Measurements from ENCODE around the gene POU2AF2. TPM values are rescaled to one million over a fixed set of nuclear protein-coding genes. Genes with fewer than 3 reads are reported as not detected.
"Not testable (repeated sequence)": the region's sequence is repeated elsewhere in the genome, so short reads cannot be mapped to it uniquely, and the experiment has no call there.

Gene POU2AF2
- total and polyA plus RNA-seq, 2 of the 8 experiments (the other 6 are each of a cell fraction or from before 2014, with no cell fraction given), result not detected

- peak overlapping the region in 2 of 4 experiments; percentile 18 to 28; a peak in 3 of 8 replicates for H3K4me3 ChIP-seq (ENCODE audit: extremely low read depth in 1 of 4, insufficient read depth in 2 of 4, low read depth in 3 of 4, low read length in 4 of 4)
- WGBS, 2 experiments (ENCODE audit: extremely low coverage in 1 of 2, insufficient coverage in 1 of 2, insufficient read length in 1 of 2, insufficient replicate concordance in 2 of 2, low coverage in 1 of 2, low lambda C conversion rate in 2 of 2, missing lambda C conversion rate in 1 of 2), result 53% methylated on average over 29 of the region's 39 CpGs; no CpG with 5 or more reads in 1 of the 2 experiments
- H4K8ac ChIP-seq (ENCODE audit: extremely low read depth, insufficient read depth, low read length); H2BK120ac ChIP-seq (replicated peaks; ENCODE audit: low read depth, low read length); H3K23ac ChIP-seq (ENCODE audit: insufficient read length); H2BK5ac ChIP-seq (ENCODE audit: low read depth, low read length); FAIRE-seq; H4K91ac ChIP-seq (replicated peaks; ENCODE audit: insufficient read length, low read length); H3K18ac ChIP-seq (ENCODE audit: extremely low read depth, low read length); H3K79me1 ChIP-seq (ENCODE audit: low read depth, low read length); H3K9me3 ChIP-seq (ENCODE audit: insufficient read depth in 2 of 2, low read depth in 1 of 2, low read length in 1 of 2); H3K27ac ChIP-seq (ENCODE audit: low read depth, low read length); H2BK20ac ChIP-seq (ENCODE audit: low read length); H3K14ac ChIP-seq (ENCODE audit: insufficient read length); H2AFZ ChIP-seq (ENCODE audit: low read length); H3K9ac ChIP-seq (replicated peaks in 1 of 4; ENCODE audit: extremely low read depth in 1 of 4, low read depth in 3 of 4, low read length in 3 of 4); H3K56ac ChIP-seq (replicated peaks; ENCODE audit: insufficient read length, low read depth, low read length); POLR2A ChIA-PET (ENCODE audit: partially characterized antibody); H3K27me3 ChIP-seq (replicated peaks in 1 of 4; ENCODE audit: control insufficient read depth in 3 of 4, extremely low read depth in 1 of 4, insufficient read depth in 3 of 4, low read length in 3 of 4); H2BK15ac ChIP-seq (ENCODE audit: low read length); H3K36me3 ChIP-seq (ENCODE audit: control insufficient read depth in 2 of 4, insufficient read depth in 4 of 4, low read length in 3 of 4); H2BK12ac ChIP-seq (ENCODE audit: low read depth, low read length); DNase-seq (ENCODE audit: low read depth in 1 of 2, low spot score in 2 of 2); H3K4me1 ChIP-seq (replicated peaks in 1 of 4; ENCODE audit: control insufficient read depth in 3 of 4, insufficient read depth in 4 of 4, low read length in 3 of 4); H3K4ac ChIP-seq (replicated peaks; ENCODE audit: insufficient read length, low read depth, low read length); H4K20me1 ChIP-seq (replicated peaks in 1 of 2; ENCODE audit: control insufficient read depth in 1 of 2, insufficient read depth in 2 of 2, low read length in 2 of 2); H3K79me2 ChIP-seq (ENCODE audit: control insufficient read depth in 1 of 2, insufficient read depth in 2 of 2, low read length in 2 of 2); H4K5ac ChIP-seq (ENCODE audit: insufficient read length, low read depth, low read length); H2AK5ac ChIP-seq (ENCODE audit: low read depth, low read length); H3K23me2 ChIP-seq (ENCODE audit: low read depth, low read length): not testable (repeated sequence)
- CTCF ChIA-PET (ENCODE audit: partially characterized antibody), result interaction anchor here (0.7 to 3.1 kb wide), 7 partner anchors 8 to 207 kb away, joined by 3 to 25 read pairs (median 4); no protein-coding TSS in a partner anchor
- H3K4me2 ChIP-seq (ENCODE audit: insufficient read depth in 1 of 2, low read depth in 2 of 2, low read length in 2 of 2), result peak overlapping the region; percentile 21 to 53; a peak in 1 of 4 replicates
These were observed 23.6 kb upstream of the POU2AF2 start for GRCh38 chr11:111221936-111222335.

GRCh38 chr11:111222821-111223455, 22.6 kb upstream of the POU2AF2 start:
- H3K27me3 ChIP-seq (replicated peaks in 1 of 4; ENCODE audit: control insufficient read depth in 3 of 4, extremely low read depth in 1 of 4, insufficient read depth in 3 of 4, low read length in 3 of 4); H3K56ac ChIP-seq (replicated peaks; ENCODE audit: insufficient read length, low read depth, low read length); H2BK12ac ChIP-seq (ENCODE audit: low read depth, low read length); H2BK20ac ChIP-seq (ENCODE audit: low read length); H3K14ac ChIP-seq (ENCODE audit: insufficient read length); H3K9ac ChIP-seq (replicated peaks in 1 of 4; ENCODE audit: extremely low read depth in 1 of 4, low read depth in 3 of 4, low read length in 3 of 4); H2BK15ac ChIP-seq (ENCODE audit: low read length); H4K5ac ChIP-seq (ENCODE audit: insufficient read length, low read depth, low read length); FAIRE-seq; H3K9me3 ChIP-seq (ENCODE audit: insufficient read depth in 2 of 2, low read depth in 1 of 2, low read length in 1 of 2); H3K36me3 ChIP-seq (ENCODE audit: control insufficient read depth in 2 of 4, insufficient read depth in 4 of 4, low read length in 3 of 4); H4K91ac ChIP-seq (replicated peaks; ENCODE audit: insufficient read length, low read length); H4K8ac ChIP-seq (ENCODE audit: extremely low read depth, insufficient read depth, low read length); H2AFZ ChIP-seq (ENCODE audit: low read length); H3K27ac ChIP-seq (ENCODE audit: low read depth, low read length); H3K79me2 ChIP-seq (ENCODE audit: control insufficient read depth in 1 of 2, insufficient read depth in 2 of 2, low read length in 2 of 2); H3K23me2 ChIP-seq (ENCODE audit: low read depth, low read length); H2BK120ac ChIP-seq (replicated peaks; ENCODE audit: low read depth, low read length); DNase-seq (ENCODE audit: low read depth in 1 of 2, low spot score in 2 of 2); H3K4me2 ChIP-seq (ENCODE audit: insufficient read depth in 1 of 2, low read depth in 2 of 2, low read length in 2 of 2); H3K18ac ChIP-seq (ENCODE audit: extremely low read depth, low read length); H3K23ac ChIP-seq (ENCODE audit: insufficient read length); H2AK5ac ChIP-seq (ENCODE audit: low read depth, low read length); H4K20me1 ChIP-seq (replicated peaks in 1 of 2; ENCODE audit: control insufficient read depth in 1 of 2, insufficient read depth in 2 of 2, low read length in 2 of 2); POLR2A ChIA-PET (ENCODE audit: partially characterized antibody); H3K4me1 ChIP-seq (replicated peaks in 1 of 4; ENCODE audit: control insufficient read depth in 3 of 4, insufficient read depth in 4 of 4, low read length in 3 of 4); H2BK5ac ChIP-seq (ENCODE audit: low read depth, low read length); H3K4ac ChIP-seq (replicated peaks; ENCODE audit: insufficient read length, low read depth, low read length); H3K79me1 ChIP-seq (ENCODE audit: low read depth, low read length); H3K4me3 ChIP-seq (ENCODE audit: extremely low read depth in 1 of 4, insufficient read depth in 2 of 4, low read depth in 3 of 4, low read length in 4 of 4): not testable (repeated sequence)
- 96% methylated on average over 16 of the region's 20 CpGs; no CpG with 5 or more reads in 1 of the 2 experiments for WGBS, 2 experiments (ENCODE audit: extremely low coverage in 1 of 2, insufficient coverage in 1 of 2, insufficient read length in 1 of 2, insufficient replicate concordance in 2 of 2, low coverage in 1 of 2, low lambda C conversion rate in 2 of 2, missing lambda C conversion rate in 1 of 2)
- CTCF ChIA-PET (ENCODE audit: partially characterized antibody), result interaction anchor here (0.7 to 2.1 kb wide), 5 partner anchors 8 to 206 kb away, joined by 3 to 6 read pairs (median 4); no protein-coding TSS in a partner anchor

Measured in H1 (cell line).